NB4 (cell line): ENCODE measurements around the gene TSPAN4.
A peak's percentile ranks its signal among the peaks of the same experiment; 100 is the strongest.

Experiments used
- CTCF ChIP-seq: IDR thresholded peaks from one replicate; pipeline ENCODE4 v1.5.1; 2012; ENCODE audit warnings: low read depth, low read length
- MYC ChIP-seq: IDR thresholded peaks from 2 replicates; pipeline ENCODE4 v1.6.1; 2011; ENCODE audit warnings: low read depth, low read length
- POLR2A ChIP-seq: IDR thresholded peaks from 2 replicates; pipeline ENCODE4 v1.6.1; 2011; ENCODE audit warnings: mild to moderate bottlenecking; ENCODE audit not compliant: insufficient read length; ENCODE audit errors: extremely low read depth

- TF ChIP-seq CTCF (peak; percentile 87), POLR2A (no peak), MYC (no peak)
Observed at GRCh38 chr11:848380-848931, 5.8 kb downstream of the TSPAN4 start.
